ENCODE data around the gene POLG. TPM values are rescaled to one million over a fixed set of nuclear protein-coding genes. Genes with fewer than 3 reads are reported as not detected.

Gene POLG
- total RNA-seq (100 to 1,000 TPM; 121 to 136 (median 129) TPM), polyA plus RNA-seq (10 to 100 TPM; 24.0 to 61.3 TPM), total RNA-seq (173 reads per million, percentile 92 among the genes with 10 or more reads in this experiment)

- Mint-ChIP-seq H3K4me1 (peaks cover 28 to 55% (median 51%) of the 10 kb centered on the region in 7 donors), H3K27ac (peak within 1 kb of the TSS; percentile 93 to 100 (median 100)), H3K36me3 (peaks cover 0 to 31% (median 27%) of the 10 kb centered on the region in 5 donors), H3K4me3 (peak within 1 kb of the TSS; percentile 88 to 98 (median 95)), H3K9me3 (peaks cover 0 to 10% (median 0%) of the 10 kb centered on the region in 11 donors), H3K27me3 (peaks cover 0 to 9% (median 4%) of the 10 kb centered on the region in 5 donors)
- peak within 1 kb of the TSS; percentile 91 for H3K4me3 ChIP-seq (ENCODE audit: low read length)
- peaks cover 16 to 36% (median 22%) of the 10 kb centered on the region in 3 experiments for H3K36me3 ChIP-seq (ENCODE audit: control insufficient read depth in 2 of 3, insufficient read depth in 3 of 3, low read length in 3 of 3)
- POLR2A ChIA-PET = interaction anchor here (1.1 to 1.6 kb wide), 4 partner anchors 9 to 244 kb away, joined by 3 to 4 read pairs (median 4); partner anchors contain the start of gene FANCI
- H3K27me3 ChIP-seq (ENCODE audit: control insufficient read depth in 2 of 2, insufficient read depth in 2 of 2, low read length in 2 of 2) = no peaks in the 10 kb centered on the region
- H3K4me1 ChIP-seq (ENCODE audit: control insufficient read depth in 2 of 2, insufficient read depth in 2 of 2, low read length in 2 of 2) = peaks cover 44 to 48% of the 10 kb centered on the region in 2 donors
- DNase-seq = peak; percentile 92 to 100 (median 99)
- ATAC-seq = peak; percentile 95
- intact Hi-C loops (cut with micrococcal nuclease) = loop anchor here (1.0 to 10.0 kb wide), 19 partner anchors 24 to 1600 kb away; partner anchors contain the start of genes ABHD2 (in 2 of the 2), AEN (in 2 of the 2), AP3S2 (in 2 of the 2) and TICRR (in 2 of the 2)
- CTCF ChIA-PET = interaction anchor here (0.7 to 1.4 kb wide), 2 partner anchors 22 to 430 kb away, joined by 3 to 5 read pairs; no protein-coding TSS in a partner anchor
- H3K27ac ChIP-seq (ENCODE audit: low read depth, low read length) = peak within 1 kb of the TSS; percentile 82
- no peaks in the 10 kb centered on the region for H3K9me3 ChIP-seq (ENCODE audit: control insufficient read depth in 2 of 3, low read length in 3 of 3)
These were observed at the start of gene POLG for GRCh38 chr15:89334510-89335297. POLG (minus strand) TSS chr15:89334824; CDS start chr15:89333754, 1,070 bp downstream.

DNA sequence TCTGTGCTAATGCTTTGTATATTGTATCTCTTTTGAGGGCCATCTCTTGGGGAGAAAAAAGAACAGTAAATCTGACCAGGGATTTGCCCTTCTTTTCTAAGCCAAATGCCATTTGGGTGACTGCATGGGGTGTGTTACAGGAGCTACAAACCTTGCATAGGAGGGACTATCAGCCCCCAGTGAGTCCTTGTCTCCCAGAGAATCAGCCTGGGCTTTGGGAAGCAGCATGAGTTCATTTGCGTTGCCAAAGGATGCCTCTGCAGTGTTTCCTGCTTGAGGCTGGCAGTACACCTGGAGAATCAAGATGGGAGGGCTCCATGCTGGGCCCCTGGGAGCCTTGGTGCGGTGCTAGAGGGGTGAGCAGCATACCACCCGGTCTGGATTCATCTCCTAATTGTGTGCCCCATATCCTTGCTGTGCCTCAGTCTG is 49.6 kb upstream of the POLG start:
- no peak overlapping the region for H3K4me3 Mint-ChIP-seq
- peaks cover 35 to 58% (median 40%) of the 10 kb centered on the region in 5 donors for H3K27me3 Mint-ChIP-seq
- POLR2A ChIA-PET = interaction anchor here (0.7 kb wide), 1 partner anchor 60 kb away, joined by 3 read pairs; no protein-coding TSS in a partner anchor
- no peaks in the 10 kb centered on the region for H3K4me1 ChIP-seq (ENCODE audit: control insufficient read depth in 2 of 2, insufficient read depth in 2 of 2, low read length in 2 of 2)
- no peak overlapping the region for H3K27ac ChIP-seq (ENCODE audit: low read depth, low read length)
- H3K36me3 Mint-ChIP-seq = no peaks in the 10 kb centered on the region
- H3K27me3 ChIP-seq (ENCODE audit: control insufficient read depth in 2 of 2, insufficient read depth in 2 of 2, low read length in 2 of 2) = peaks cover 0 to 3% of the 10 kb centered on the region in 2 donors
- H3K9me3 ChIP-seq (ENCODE audit: control insufficient read depth in 2 of 3, low read length in 3 of 3) = no peaks in the 10 kb centered on the region
- CTCF ChIA-PET = no interaction called here
- no peaks in the 10 kb centered on the region for H3K36me3 ChIP-seq (ENCODE audit: control insufficient read depth in 2 of 3, insufficient read depth in 3 of 3, low read length in 3 of 3)
- H3K4me1 Mint-ChIP-seq = peaks cover 0 to 9% (median 0%) of the 10 kb centered on the region in 7 donors
- no peak for ATAC-seq
- intact Hi-C loops (cut with micrococcal nuclease) = no loop called here
- no peaks in the 10 kb centered on the region for H3K9me3 Mint-ChIP-seq
- no peak for DNase-seq
- no peak overlapping the region for H3K27ac Mint-ChIP-seq
- H3K4me3 ChIP-seq (ENCODE audit: low read length) = no peak overlapping the region

DNA sequence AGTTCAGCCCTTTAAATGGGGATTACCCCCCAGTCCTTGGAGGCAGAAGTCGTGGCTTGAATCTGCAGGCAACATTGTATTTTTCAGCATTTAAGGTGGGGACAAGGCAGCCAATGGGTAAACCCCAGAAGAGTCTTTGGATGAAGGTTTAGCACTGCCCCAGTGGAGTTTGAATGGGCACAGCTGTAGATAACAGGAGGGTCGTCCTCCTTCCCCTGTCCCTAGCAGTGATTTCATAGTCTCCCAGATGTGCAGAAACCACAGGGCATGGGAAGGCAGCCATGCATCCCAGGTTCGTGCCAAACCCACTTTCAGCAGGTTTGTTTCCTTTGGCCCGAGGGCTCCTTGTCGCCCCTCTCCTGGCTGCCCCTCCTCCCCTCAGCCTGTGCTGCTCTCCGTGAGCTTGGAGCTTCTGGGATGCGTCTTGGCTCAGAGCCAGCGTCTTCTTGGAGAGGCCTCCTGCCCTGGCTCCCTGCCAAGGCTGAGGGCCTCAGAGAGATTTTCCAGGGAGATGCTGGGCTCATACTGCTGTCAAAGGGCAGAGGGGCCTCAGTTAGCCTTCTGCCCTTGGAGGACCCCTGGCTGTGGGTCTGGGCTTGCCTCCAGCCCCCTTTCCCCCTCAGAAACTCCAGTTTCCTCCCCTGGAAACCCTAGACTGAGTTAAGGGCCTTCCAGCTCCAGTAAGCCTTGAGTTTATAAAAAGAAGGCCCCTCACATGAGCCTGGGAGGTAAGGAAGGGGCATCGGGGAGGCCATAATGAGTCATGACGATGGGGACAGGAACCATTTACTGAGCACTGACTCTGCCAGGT is 48.9 kb upstream of the POLG start:
- no peak overlapping the region for H3K4me3 ChIP-seq (ENCODE audit: low read length)
- H3K4me1 ChIP-seq (ENCODE audit: control insufficient read depth in 2 of 2, insufficient read depth in 2 of 2, low read length in 2 of 2) = no peaks in the 10 kb centered on the region
- ATAC-seq = no peak
- Mint-ChIP-seq H3K4me3 (no peak overlapping the region), H3K4me1 (peaks cover 0 to 9% (median 0%) of the 10 kb centered on the region in 7 donors), H3K36me3 (no peaks in the 10 kb centered on the region), H3K27me3 (peaks cover 32 to 55% (median 40%) of the 10 kb centered on the region in 5 donors), H3K27ac (no peak overlapping the region), H3K9me3 (no peaks in the 10 kb centered on the region)
- intact Hi-C loops (cut with micrococcal nuclease) = no loop called here
- no peak for DNase-seq
- ChIA-PET CTCF (no interaction called here), POLR2A (interaction anchor here (0.7 kb wide), 1 partner anchor 59 kb away, joined by 3 read pairs; no protein-coding TSS in a partner anchor)
- peaks cover 0 to 3% of the 10 kb centered on the region in 2 donors for H3K27me3 ChIP-seq (ENCODE audit: control insufficient read depth in 2 of 2, insufficient read depth in 2 of 2, low read length in 2 of 2)
- no peaks in the 10 kb centered on the region for H3K9me3 ChIP-seq (ENCODE audit: control insufficient read depth in 2 of 3, low read length in 3 of 3)
- H3K27ac ChIP-seq (ENCODE audit: low read depth, low read length) = no peak overlapping the region
- H3K36me3 ChIP-seq (ENCODE audit: control insufficient read depth in 2 of 3, insufficient read depth in 3 of 3, low read length in 3 of 3) = no peaks in the 10 kb centered on the region

- Histone ChIP-seq H3K36me3 (ENCODE audit: control insufficient read depth in 2 of 3, insufficient read depth in 3 of 3, low read length in 3 of 3) (no peaks in the 10 kb centered on the region), H3K4me1 (ENCODE audit: control insufficient read depth in 2 of 2, insufficient read depth in 2 of 2, low read length in 2 of 2) (no peaks in the 10 kb centered on the region), H3K4me3 (ENCODE audit: low read length) (no peak overlapping the region), H3K9me3 (ENCODE audit: control insufficient read depth in 2 of 3, low read length in 3 of 3) (no peaks in the 10 kb centered on the region), H3K27ac (ENCODE audit: low read depth, low read length) (no peak overlapping the region), H3K27me3 (ENCODE audit: control insufficient read depth in 2 of 2, insufficient read depth in 2 of 2, low read length in 2 of 2) (peaks cover 0 to 6% of the 10 kb centered on the region in 2 donors)
- DNase-seq (no peak), ATAC-seq (no peak)
- Mint-ChIP-seq H3K27ac (no peak overlapping the region), H3K4me1 (peaks cover 0 to 20% (median 7%) of the 10 kb centered on the region in 7 donors), H3K27me3 (peaks cover 43 to 67% (median 52%) of the 10 kb centered on the region in 5 donors), H3K9me3 (no peaks in the 10 kb centered on the region), H3K36me3 (no peaks in the 10 kb centered on the region), H3K4me3 (peak overlapping the region in 2 of 10 donors; percentile 2 to 26)
- intact Hi-C loops (cut with micrococcal nuclease) = no loop called here
- CTCF ChIA-PET = no interaction called here
- POLR2A ChIA-PET = no interaction called here
These were observed 47.5 kb upstream of the POLG start for GRCh38 chr15:89381888-89382686.

DNA sequence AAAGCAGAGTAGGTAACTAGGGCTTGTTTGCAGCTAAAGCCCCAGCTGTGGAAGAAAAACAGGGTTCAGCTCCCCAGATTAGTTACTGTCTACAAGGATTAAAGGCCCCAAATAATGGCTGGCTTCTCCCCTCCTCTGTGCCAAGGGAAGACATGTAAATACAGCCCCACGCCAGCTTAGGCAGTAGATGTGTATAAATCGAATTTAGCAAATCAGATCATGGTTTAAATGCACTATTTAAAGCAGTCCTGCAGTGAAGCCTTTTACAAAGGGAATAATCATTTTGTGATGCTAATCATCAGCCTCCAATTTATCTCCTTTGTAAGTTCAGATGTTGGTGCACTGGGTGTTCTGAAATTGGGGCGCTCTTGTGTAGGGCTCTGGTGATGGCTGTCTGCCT is 46.7 kb upstream of the POLG start:
- H3K9me3 Mint-ChIP-seq = no peaks in the 10 kb centered on the region
- H3K27me3 Mint-ChIP-seq = peaks cover 50 to 74% (median 60%) of the 10 kb centered on the region in 5 donors
- ChIA-PET CTCF (no interaction called here), POLR2A (no interaction called here)
- no peaks in the 10 kb centered on the region for H3K36me3 Mint-ChIP-seq
- DNase-seq = no peak
- Histone ChIP-seq H3K4me1 (ENCODE audit: control insufficient read depth in 2 of 2, insufficient read depth in 2 of 2, low read length in 2 of 2) (no peaks in the 10 kb centered on the region), H3K36me3 (ENCODE audit: control insufficient read depth in 2 of 3, insufficient read depth in 3 of 3, low read length in 3 of 3) (no peaks in the 10 kb centered on the region), H3K4me3 (ENCODE audit: low read length) (no peak overlapping the region), H3K9me3 (ENCODE audit: control insufficient read depth in 2 of 3, low read length in 3 of 3) (no peaks in the 10 kb centered on the region), H3K27ac (ENCODE audit: low read depth, low read length) (no peak overlapping the region), H3K27me3 (ENCODE audit: control insufficient read depth in 2 of 2, insufficient read depth in 2 of 2, low read length in 2 of 2) (peaks cover 0 to 6% of the 10 kb centered on the region in 2 donors)
- no peak for ATAC-seq
- peak overlapping the region in 1 of 10 donors; percentile 26 for H3K4me3 Mint-ChIP-seq
- intact Hi-C loops (cut with micrococcal nuclease) = no loop called here
- no peak overlapping the region for H3K27ac Mint-ChIP-seq
- peaks cover 0 to 20% (median 8%) of the 10 kb centered on the region in 7 donors for H3K4me1 Mint-ChIP-seq
